HG03108 (cell line): ENCODE measurements around the gene SOSTDC1.

Experiments
- ATAC-seq: cut with Tn5 transposase; IDR thresholded peaks from one replicate; pipeline ENCODE4 v1.9.1; 2021; ENCODE audit warnings: moderate library complexity; ENCODE audit not compliant: unreplicated experiment

The SOSTDC1 gene

DNA sequence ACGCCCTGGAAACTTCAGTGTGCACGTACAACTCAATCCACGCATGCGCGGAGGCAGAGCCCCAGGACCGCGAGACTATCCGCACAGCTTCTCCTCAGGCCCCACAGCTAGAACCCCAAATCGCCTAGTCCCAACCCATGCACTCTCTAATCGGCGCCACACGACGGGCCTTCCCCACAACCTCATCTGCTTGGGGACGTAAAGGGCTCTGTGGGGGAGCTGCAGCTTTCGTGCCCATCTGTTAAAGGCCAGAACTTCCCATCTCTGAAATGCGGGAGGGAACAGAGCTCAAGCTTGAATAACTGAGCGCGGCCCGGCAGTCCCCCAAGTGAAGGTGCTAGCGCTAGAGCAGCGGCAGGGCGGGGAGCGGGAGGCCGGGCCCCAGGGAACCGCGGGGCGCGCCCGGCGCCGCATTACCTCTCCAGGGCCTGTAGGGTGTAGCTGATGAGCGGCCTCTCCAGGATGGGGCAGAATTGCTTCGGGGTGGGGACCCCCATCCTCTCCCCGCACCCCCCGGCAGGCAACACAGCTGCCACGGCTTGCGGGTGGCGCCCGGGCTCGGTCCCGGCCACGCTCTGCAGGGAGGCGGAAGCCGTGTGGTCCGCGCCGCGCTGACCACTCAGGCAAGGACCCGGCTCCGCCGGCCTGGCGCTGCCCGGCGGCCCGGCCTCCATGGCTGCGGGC, 44.7 kb downstream of the SOSTDC1 start:
- ATAC-seq: peak; percentile 88

DNA sequence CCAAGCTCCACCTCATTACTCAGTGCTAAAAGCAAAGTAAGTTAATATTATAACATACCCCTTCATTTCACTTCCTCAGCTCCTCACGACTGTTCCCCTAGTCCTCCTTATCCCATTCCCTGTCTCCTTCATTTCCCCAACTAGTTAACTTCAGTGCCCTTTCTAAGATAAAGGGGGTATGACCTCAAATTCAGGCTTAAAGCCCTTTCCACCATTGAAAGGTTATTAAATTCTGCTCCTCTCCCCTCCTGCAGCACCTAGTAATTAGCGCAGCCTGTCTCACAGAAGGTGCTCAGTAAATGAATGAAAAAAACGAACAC, 45.2 kb downstream of the SOSTDC1 start:
- no peak for ATAC-seq

DNA sequence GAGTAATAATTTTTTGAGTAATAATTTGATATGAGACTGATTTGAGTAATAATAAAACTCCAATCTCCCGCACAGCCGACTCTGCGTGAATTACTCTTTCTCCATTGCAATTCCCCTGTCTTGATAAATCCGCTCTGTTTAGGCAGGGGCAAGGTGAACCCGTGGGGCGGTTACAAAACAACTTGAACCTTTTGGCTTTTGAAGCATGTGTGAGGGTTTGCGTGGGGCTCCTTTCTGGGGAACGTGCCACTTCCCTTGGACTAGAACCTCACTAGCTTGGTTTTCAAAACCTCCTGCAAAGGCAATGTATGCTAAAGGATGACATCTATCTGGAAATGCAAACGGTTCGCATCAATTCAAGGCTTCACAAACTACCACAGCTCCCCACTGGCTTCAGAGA, 45.7 kb downstream of the SOSTDC1 start:
- no peak for ATAC-seq

DNA sequence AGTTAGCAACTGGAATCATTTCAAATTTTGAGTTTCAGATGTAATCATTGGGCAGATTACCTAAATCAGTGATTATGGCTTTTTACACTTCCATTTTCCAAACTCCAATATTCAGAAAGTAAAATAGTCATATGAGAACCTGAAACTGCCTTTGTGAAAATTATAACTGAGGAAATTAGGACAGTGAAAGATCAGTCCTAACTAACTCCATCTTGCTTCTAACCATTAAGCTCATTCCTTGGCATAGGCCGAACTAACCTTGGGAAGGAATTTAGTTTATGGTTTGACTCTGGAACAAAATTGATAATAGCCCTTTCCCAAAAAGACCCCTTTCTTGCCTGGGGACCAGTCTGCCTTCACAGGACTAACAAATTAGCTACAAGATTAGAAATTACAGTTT, 46.4 kb downstream of the SOSTDC1 start:
- no peak for ATAC-seq

DNA sequence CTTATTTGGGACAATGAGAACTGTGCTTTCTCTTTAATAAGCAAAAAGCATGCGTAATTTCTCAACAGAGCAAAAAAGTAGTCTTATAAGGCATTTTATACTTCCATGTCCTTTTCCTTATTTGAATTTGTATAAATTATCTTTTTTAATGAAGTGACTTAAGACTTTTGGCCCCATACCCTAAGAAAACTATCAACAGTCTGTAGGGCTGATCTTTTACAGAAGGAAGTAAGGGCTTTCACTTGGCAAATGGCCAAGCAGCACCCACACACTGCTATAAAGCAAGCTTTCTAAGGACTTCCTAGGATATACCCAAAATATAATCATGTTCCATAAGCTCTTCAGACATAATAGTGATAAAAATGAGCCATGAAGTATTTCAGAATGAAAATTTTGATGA, 47.6 kb downstream of the SOSTDC1 start:
- no peak for ATAC-seq

DNA sequence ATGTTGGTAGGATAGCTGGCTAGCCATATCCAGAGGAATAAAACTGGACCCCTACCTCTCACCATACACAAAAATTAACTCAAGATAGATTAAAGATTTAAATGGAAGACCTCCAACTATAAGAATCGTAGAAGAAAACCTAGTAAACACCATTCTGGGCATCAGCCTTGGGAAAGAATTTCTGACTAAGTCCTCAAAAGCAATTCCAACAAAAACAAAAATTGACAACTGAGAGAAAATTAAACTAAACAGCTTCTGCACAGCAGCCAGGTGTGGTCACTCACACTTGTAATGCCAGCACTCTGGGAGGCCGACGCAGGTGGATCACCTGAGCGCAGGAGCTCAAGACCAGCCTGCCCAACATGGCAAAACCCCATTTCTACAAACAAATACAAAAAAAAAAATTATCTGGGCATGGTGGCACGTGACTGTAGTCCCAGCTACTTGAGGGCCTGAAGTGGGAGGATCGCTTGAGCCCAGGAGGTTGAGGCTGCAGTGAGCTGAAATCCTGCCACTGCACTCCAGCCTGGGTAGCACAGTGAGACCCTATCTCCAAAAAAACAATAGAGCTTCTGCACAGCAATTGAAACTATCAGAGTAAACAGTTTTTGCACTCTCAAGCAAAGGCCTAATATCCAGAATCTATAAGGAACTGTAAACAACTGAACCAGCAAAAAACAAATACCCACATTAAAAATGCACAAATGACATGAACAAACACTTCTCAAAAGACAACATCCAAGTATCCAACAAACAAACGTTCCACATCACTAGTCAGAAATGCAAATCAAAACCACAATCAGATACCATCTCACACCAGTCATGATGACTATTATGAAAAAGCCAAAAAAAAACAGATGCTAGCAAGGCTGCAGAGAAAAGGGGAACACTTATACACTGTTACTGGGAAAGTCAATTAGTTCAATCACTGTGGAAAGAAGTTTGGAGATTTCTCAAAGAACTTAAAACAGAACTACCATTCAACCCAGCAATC, 49.0 kb downstream of the SOSTDC1 start:
- ATAC-seq: no peak

DNA sequence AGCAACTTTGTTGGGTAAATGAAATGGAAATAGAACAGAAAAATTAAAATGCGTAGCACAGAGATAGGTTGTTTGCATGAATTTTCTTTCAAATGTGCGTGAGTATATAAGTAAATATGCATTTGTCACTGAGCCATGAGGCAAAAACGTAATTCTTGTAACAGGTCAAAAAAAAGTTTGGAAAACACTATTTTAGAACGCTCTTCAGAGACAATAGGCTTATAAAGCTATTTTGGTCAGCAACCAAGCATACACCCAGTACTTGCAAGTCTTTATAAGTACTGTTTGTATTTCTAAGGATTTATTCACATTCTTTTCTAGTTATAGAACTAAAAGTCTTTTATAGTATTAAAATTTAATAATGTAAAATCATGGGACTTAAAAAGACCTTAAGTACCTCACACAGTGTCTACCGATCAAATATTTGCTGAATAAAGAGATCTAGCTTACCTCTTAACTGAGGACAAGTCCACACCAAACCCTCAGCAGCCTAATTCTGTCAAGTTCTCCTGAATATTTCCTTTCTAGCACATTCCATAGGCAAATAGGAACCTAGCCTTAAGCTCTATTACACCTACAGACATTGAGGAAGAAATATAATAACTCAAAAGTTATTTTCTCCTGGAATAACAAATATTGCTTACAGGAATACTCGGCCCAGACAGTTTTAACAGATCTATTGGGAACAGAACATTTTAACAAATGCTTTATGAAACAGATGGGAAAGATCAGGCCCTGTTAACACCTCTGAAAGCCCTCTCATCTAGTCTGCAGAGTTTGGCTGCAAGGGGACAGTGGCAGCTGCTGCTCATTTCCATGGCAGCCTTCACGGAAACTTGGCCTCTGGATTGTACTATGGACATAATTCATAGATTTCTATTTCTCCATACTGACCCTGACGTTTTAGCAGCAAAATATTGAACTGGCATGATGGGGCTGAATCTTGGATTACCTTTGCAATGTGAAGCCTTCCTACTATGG, 53.0 kb downstream of the SOSTDC1 start:
- no peak for ATAC-seq
